Hepatocyte (in vitro differentiated cells): ENCODE results near the gene CELF4. TPM values are rescaled to one million over a fixed set of nuclear protein-coding genes. Genes with fewer than 3 reads are reported as not detected.

Experiments
- DNase-seq: peaks from one replicate; pipeline ENCODE4 v3.0.0-alpha.2; 2016; ENCODE audit warnings: low spot score
- H2AFZ ChIP-seq: fragments of 200-600 bp; sonication (generic); 2 replicates; pipeline ENCODE4 v1.6.0; 2016; ENCODE audit warnings: antibody characterized with exemption, mild to moderate bottlenecking
- H3K27ac ChIP-seq: fragments of 200-600 bp; sonication (generic); 2 replicates; pipeline ENCODE4 v1.5.1; 2016; ENCODE audit warnings: mild to moderate bottlenecking
- H3K27me3 ChIP-seq: fragments of 200-600 bp; sonication (generic); 2 replicates; pipeline ENCODE4 v1.6.1; 2016
- H3K36me3 ChIP-seq: fragments of 200-600 bp; sonication (generic); replicated peaks from 2 replicates; pipeline ENCODE4 v1.5.1; 2016; ENCODE audit warnings: low read depth; ENCODE audit not compliant: insufficient read depth
- H3K4me1 ChIP-seq: fragments of 200-600 bp; sonication (generic); 2 replicates; pipeline ENCODE4 v1.5.1; 2016; ENCODE audit warnings: mild to moderate bottlenecking, moderate library complexity; ENCODE audit not compliant: insufficient read depth
- H3K4me2 ChIP-seq: fragments of 200-600 bp; sonication (generic); 2 replicates; pipeline ENCODE4 v1.6.0; 2016
- H3K4me3 ChIP-seq: fragments of 200-600 bp; sonication (generic); 2 replicates; pipeline ENCODE4 v1.5.1; 2016; ENCODE audit warnings: mild to moderate bottlenecking
- H3K79me2 ChIP-seq: fragments of 200-600 bp; sonication (generic); 2 replicates; pipeline ENCODE4 v1.6.0; 2017; ENCODE audit warnings: mild to moderate bottlenecking
- H3K9me2 ChIP-seq: fragments of 200-600 bp; sonication (generic); replicated peaks from 2 replicates; pipeline ENCODE4 v1.6.0; 2017; ENCODE audit warnings: mild to moderate bottlenecking; ENCODE audit not compliant: insufficient read depth
- H3K9me3 ChIP-seq: fragments of 200-600 bp; sonication (generic); 2 replicates; pipeline ENCODE4 v1.5.1; 2016; ENCODE audit warnings: low read depth, mild to moderate bottlenecking
- H4K20me1 ChIP-seq: fragments of 200-600 bp; sonication (generic); 2 replicates; pipeline ENCODE4 v1.6.0; 2016; ENCODE audit warnings: mild to moderate bottlenecking; ENCODE audit not compliant: insufficient read depth, poor library complexity, severe bottlenecking
- CTCF ChIP-seq: fragments of 200-600 bp; sonication (generic); IDR thresholded peaks from 2 replicates; pipeline ENCODE4 v1.5.1; 2016; ENCODE audit warnings: antibody characterized with exemption, mild to moderate bottlenecking; ENCODE audit not compliant: poor library complexity
- EZH2 ChIP-seq: fragments of 200-600 bp; sonication (generic); IDR thresholded peaks from 2 replicates; pipeline ENCODE4 v1.6.1; 2016; ENCODE audit warnings: antibody characterized with exemption, mild to moderate bottlenecking, borderline replicate concordance
- EZH2phosphoT487 ChIP-seq: fragments of 200-600 bp; sonication (generic); IDR thresholded peaks from one replicate; pipeline ENCODE4 v1.6.1; 2018; ENCODE audit warnings: antibody characterized with exemption, mild to moderate bottlenecking, low read depth, moderate library complexity; ENCODE audit not compliant: unreplicated experiment, severe bottlenecking
- WGBS: methylation state at CpG from one replicate; pipeline ENCODE4 v1.1.6; 2016; ENCODE audit warnings: low lambda C conversion rate; ENCODE audit errors: missing lambda C conversion rate; 5-methylcytosine and 5-hydroxymethylcytosine counted together
- polyA plus RNA-seq: library from polyadenylated mRNA; unstranded; fragments of >200 nt; fragmentation: Nextera tagmentation; extraction: Ambion mirVana; gene quantifications from 2 replicates; pipeline ENCODE4 v1.2.1, GENCODE V29; 2016
- total RNA-seq: library from RNA; depleted of rRNA; stranded (reverse); fragments of >200 nt; gene quantifications from 2 replicates; pipeline ENCODE4 v1.2.3, GENCODE V29; 2014

CELF4 gene
- total and polyA plus RNA-seq, 2 experiments from 2014 or later, result 1.3 to 2.9 TPM

- peaks cover 14% of the 10 kb centered on the region for H3K4me1 ChIP-seq
- peaks cover 85% of the 10 kb centered on the region for H3K27me3 ChIP-seq
Measured at GRCh38 chr18:37567061-37567993, 1.7 kb upstream of the CELF4 start.

GRCh38 chr18:37566479-37567060 lies 972 bp upstream of the CELF4 start:
- Histone ChIP-seq H2AFZ (peak overlapping the region; percentile 78), H3K36me3 (no peaks in the 10 kb centered on the region), H3K79me2 (no peaks in the 10 kb centered on the region), H3K9me3 (no peaks in the 10 kb centered on the region), H3K4me1 (peaks cover 14% of the 10 kb centered on the region), H3K4me3 (peak overlapping the region; percentile 72), H3K27ac (no peak overlapping the region), H3K4me2 (peak overlapping the region; percentile 95), H3K9me2 (no peaks in the 10 kb centered on the region), H3K27me3 (peaks cover 85% of the 10 kb centered on the region), H4K20me1 (no peaks in the 10 kb centered on the region)
- DNase-seq, result no peak
- TF ChIP-seq CTCF (no peak), EZH2 (no peak), EZH2phosphoT487 (no peak)
- under 1% methylated on average over 31 of the region's 51 CpGs for WGBS

More at GRCh38 chr18:37567061-37567993, 1.7 kb upstream of the CELF4 start:
- peak overlapping the region; percentile 72 for H3K4me3 ChIP-seq
- no peaks in the 10 kb centered on the region for H3K9me3 ChIP-seq
- no peaks in the 10 kb centered on the region for H3K79me2 ChIP-seq
- peak; percentile 97 for TF ChIP-seq EZH2
- TF ChIP-seq CTCF, result no peak
- TF ChIP-seq EZH2phosphoT487, result peak; percentile 80
- no peaks in the 10 kb centered on the region for H3K9me2 ChIP-seq
- no peak overlapping the region for H3K27ac ChIP-seq
- no peaks in the 10 kb centered on the region for H4K20me1 ChIP-seq
- H3K36me3 ChIP-seq, result no peaks in the 10 kb centered on the region
- DNase-seq, result no peak
- H3K4me2 ChIP-seq, result peak overlapping the region; percentile 95
- peak overlapping the region; percentile 78 for H2AFZ ChIP-seq
- 7% methylated on average over 66 of the region's 72 CpGs for WGBS

GRCh38 chr18:37565977-37566478 lies 430 bp upstream of the CELF4 start:
- Histone ChIP-seq H3K79me2 (no peaks in the 10 kb centered on the region), H3K4me3 (peak overlapping the region; percentile 77), H3K9me3 (no peaks in the 10 kb centered on the region), H3K4me1 (peaks cover 14% of the 10 kb centered on the region), H3K4me2 (peak overlapping the region; percentile 95), H3K36me3 (no peaks in the 10 kb centered on the region), H4K20me1 (no peaks in the 10 kb centered on the region), H3K9me2 (no peaks in the 10 kb centered on the region), H3K27ac (no peak overlapping the region), H3K27me3 (peaks cover 85% of the 10 kb centered on the region), H2AFZ (peak overlapping the region; percentile 78)
- peak; percentile 80 for DNase-seq
- no peak for TF ChIP-seq EZH2
- WGBS, result 2% methylated on average over 17 of the region's 49 CpGs

GRCh38 chr18:37564711-37565100 lies 892 bp downstream of the CELF4 start:
- no peak for TF ChIP-seq CTCF
- TF ChIP-seq EZH2, result no peak
- TF ChIP-seq EZH2phosphoT487, result no peak
- Histone ChIP-seq H3K9me2 (no peaks in the 10 kb centered on the region), H3K4me1 (peaks cover 14% of the 10 kb centered on the region), H3K27ac (no peak overlapping the region), H2AFZ (no peak overlapping the region), H3K79me2 (no peaks in the 10 kb centered on the region), H4K20me1 (no peaks in the 10 kb centered on the region), H3K4me2 (peak overlapping the region; percentile 95), H3K36me3 (no peaks in the 10 kb centered on the region), H3K9me3 (no peaks in the 10 kb centered on the region), H3K27me3 (peaks cover 85% of the 10 kb centered on the region), H3K4me3 (peak overlapping the region; percentile 77)
- WGBS, result 4% methylated on average over 19 of the region's 19 CpGs
- DNase-seq, result peak; percentile 86
